Endodermal cell (in vitro differentiated cells): ENCODE data around the gene AP2A1. TPM values are rescaled to one million over a fixed set of nuclear protein-coding genes. Genes with fewer than 3 reads are reported as not detected.

Experiments
- DNase-seq: peaks from one replicate; pipeline ENCODE4 v3.0.0-alpha.2; 2017
- H3K27ac ChIP-seq: 2 replicates; pipeline ENCODE4 v1.5.1; 2013; ENCODE audit warnings: mild to moderate bottlenecking, low read depth, low read length, moderate library complexity
- H3K27me3 ChIP-seq: 2 replicates; pipeline ENCODE4 v1.6.1; 2013; ENCODE audit warnings: mild to moderate bottlenecking, low read length, moderate library complexity; ENCODE audit not compliant: insufficient read depth, control insufficient read depth, poor library complexity, severe bottlenecking
- H3K36me3 ChIP-seq: 2 replicates; pipeline ENCODE4 v1.7.0; 2013; ENCODE audit warnings: mild to moderate bottlenecking, low read length, moderate library complexity; ENCODE audit not compliant: control insufficient read depth, insufficient read depth
- H3K4me1 ChIP-seq: one replicate; pipeline ENCODE4 v1.7.0; 2013; ENCODE audit warnings: low read length; ENCODE audit not compliant: control insufficient read depth, insufficient read depth
- H3K4me3 ChIP-seq: 2 replicates; pipeline ENCODE4 v1.5.1; 2013; ENCODE audit warnings: mild to moderate bottlenecking, low read length, moderate library complexity
- H3K9ac ChIP-seq: 2 replicates; pipeline ENCODE4 v1.6.1; 2013; ENCODE audit warnings: mild to moderate bottlenecking, low read length, moderate library complexity; ENCODE audit not compliant: poor library complexity, severe bottlenecking; ENCODE audit errors: extremely low read depth
- H3K9me3 ChIP-seq: 2 replicates; pipeline ENCODE4 v1.6.1; 2013; ENCODE audit warnings: mild to moderate bottlenecking, low read length, moderate library complexity; ENCODE audit not compliant: control insufficient read depth
- H3K27ac Mint-ChIP-seq: 2 replicates; pipeline ENCODE4 v1.8.0; 2020; ENCODE audit warnings: mixed read lengths
- H3K27me3 Mint-ChIP-seq: 2 replicates; pipeline ENCODE4 v1.8.0; 2021; ENCODE audit warnings: mild to moderate bottlenecking, mixed read lengths; ENCODE audit not compliant: insufficient read depth
- H3K36me3 Mint-ChIP-seq: 2 replicates; pipeline ENCODE4 v1.8.0; 2020; ENCODE audit warnings: low read depth, mixed read lengths
- H3K4me1 Mint-ChIP-seq: 2 replicates; pipeline ENCODE4 v1.8.0; 2020; ENCODE audit warnings: mixed read lengths
- H3K4me3 Mint-ChIP-seq: 2 replicates; pipeline ENCODE4 v1.8.0; 2020; ENCODE audit warnings: mild to moderate bottlenecking, moderate library complexity, mixed read lengths
- H3K9me3 Mint-ChIP-seq: 2 replicates; pipeline ENCODE4 v1.8.0; 2020; ENCODE audit warnings: mild to moderate bottlenecking, mixed read lengths
- WGBS, 2 experiments: methylation state at CpG; one replicate each; pipeline versions ENCODE4 v1.1.5 to v1.1.7; 2013; ENCODE audit warnings: missing lambda C conversion rate in 2 of 2, mixed read lengths in 1 of 2; ENCODE audit not compliant: insufficient coverage in 1 of 2, insufficient read length in 1 of 2; 5-methylcytosine and 5-hydroxymethylcytosine counted together
- total RNA-seq, 2 donors: library from RNA; stranded (reverse); fragmentation: NEBNext Ultra II Directional in 1 of 2; extraction: Animal tissue kit (Norgen Biotek cat#: 25700) in 1 of 2; gene quantifications; 2 replicates in 1 of 2; 3 replicates in 1 of 2; pipeline ENCODE4 v1.2.1, GENCODE V29; 2021
- TF ChIP-seq, protein P1 (sequence below): fragments of 200-600 bp; sonication (generic); conservative IDR thresholded peaks from 2 replicates; pipeline ENCODE4 v1.5.0; 2021; ENCODE audit warnings: antibody characterized with exemption, mild to moderate bottlenecking

The AP2A1 gene
- total RNA-seq, 2 donors from 2014 or later, result 100 to 110 TPM

DNA sequence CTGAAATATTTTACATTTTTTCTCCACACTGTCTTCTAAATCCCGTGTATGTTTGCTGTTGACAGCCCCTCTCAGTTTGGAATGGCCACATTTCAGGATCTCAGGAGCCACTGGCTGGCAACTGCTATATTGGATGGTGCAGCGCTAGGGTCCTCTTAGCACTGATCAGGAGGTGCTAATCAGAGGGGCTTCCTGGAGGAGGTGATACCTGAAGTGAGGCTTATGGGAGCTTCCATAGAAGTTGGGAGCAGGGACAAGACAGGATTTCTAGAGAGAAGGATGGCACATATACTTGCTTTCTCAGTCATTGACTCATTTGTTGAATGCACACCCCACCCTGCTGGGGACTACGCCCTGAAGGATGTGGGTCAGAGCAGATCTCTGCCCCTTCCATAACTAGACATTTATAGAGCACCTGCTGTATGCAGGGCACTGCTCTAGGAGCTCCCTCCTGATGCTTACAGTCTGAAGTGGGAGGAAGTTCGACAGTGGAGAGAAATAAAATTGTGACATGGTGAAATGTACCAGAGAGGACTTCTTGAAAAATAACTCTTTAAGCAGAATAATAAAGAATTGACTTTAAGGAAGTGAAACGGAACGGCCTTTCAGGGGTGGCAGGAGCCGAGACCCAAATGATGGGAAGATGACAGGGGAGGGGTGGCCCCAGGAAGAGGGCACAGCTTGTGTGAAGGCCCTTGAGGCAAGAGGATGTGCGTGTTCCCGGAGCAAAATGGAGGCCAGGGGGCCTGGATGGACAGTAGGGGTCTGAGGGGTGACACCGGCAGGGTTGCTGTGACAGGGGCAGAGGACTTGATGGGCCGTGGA, 13.1 kb downstream of the AP2A1 start:
- Mint-ChIP-seq H3K36me3 (peaks cover 27% of the 10 kb centered on the region), H3K4me1 (no peaks in the 10 kb centered on the region), H3K27ac (no peak overlapping the region), H3K9me3 (no peaks in the 10 kb centered on the region), H3K27me3 (no peaks in the 10 kb centered on the region), H3K4me3 (no peak overlapping the region)
- H3K4me3 ChIP-seq, result no peak overlapping the region
- no peaks in the 10 kb centered on the region for H3K4me1 ChIP-seq
- H3K27me3 ChIP-seq, result no peaks in the 10 kb centered on the region
- WGBS, 2 experiments, result 94 to 96% methylated on average over 5 to 11 of the region's 11 CpGs
- no peak for DNase-seq
- peaks cover 32% of the 10 kb centered on the region for H3K36me3 ChIP-seq
- no peaks in the 10 kb centered on the region for H3K9me3 ChIP-seq
- TF ChIP-seq, protein P1, sequence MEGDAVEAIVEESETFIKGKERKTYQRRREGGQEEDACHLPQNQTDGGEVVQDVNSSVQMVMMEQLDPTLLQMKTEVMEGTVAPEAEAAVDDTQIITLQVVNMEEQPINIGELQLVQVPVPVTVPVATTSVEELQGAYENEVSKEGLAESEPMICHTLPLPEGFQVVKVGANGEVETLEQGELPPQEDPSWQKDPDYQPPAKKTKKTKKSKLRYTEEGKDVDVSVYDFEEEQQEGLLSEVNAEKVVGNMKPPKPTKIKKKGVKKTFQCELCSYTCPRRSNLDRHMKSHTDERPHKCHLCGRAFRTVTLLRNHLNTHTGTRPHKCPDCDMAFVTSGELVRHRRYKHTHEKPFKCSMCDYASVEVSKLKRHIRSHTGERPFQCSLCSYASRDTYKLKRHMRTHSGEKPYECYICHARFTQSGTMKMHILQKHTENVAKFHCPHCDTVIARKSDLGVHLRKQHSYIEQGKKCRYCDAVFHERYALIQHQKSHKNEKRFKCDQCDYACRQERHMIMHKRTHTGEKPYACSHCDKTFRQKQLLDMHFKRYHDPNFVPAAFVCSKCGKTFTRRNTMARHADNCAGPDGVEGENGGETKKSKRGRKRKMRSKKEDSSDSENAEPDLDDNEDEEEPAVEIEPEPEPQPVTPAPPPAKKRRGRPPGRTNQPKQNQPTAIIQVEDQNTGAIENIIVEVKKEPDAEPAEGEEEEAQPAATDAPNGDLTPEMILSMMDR, result no peak
- no peak overlapping the region for H3K27ac ChIP-seq
- no peak overlapping the region for H3K9ac ChIP-seq

DNA sequence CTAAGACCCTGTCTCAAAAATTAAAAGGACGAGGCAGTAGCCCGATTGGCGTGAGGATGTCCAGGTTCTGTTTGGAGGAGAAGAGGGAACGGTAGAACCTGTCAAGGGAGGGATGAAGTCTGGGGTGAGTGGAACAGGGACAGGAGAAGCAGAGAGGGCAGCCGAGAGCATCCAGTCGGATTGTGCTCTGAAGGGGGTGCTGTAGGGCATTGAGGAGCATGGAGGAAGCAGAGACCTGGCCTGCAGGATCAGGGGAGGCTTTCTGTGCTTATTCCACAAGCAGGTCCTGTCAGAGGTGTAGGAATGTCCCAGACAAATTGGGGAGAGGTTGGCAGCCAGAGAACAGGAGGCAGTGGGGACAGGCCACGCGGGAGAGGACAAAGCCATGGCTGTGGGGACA, 14.1 kb downstream of the AP2A1 start:
- H3K4me3 Mint-ChIP-seq, result no peak overlapping the region
- Histone ChIP-seq H3K9ac (no peak overlapping the region), H3K4me1 (no peaks in the 10 kb centered on the region), H3K27me3 (no peaks in the 10 kb centered on the region), H3K36me3 (peaks cover 36% of the 10 kb centered on the region), H3K9me3 (no peaks in the 10 kb centered on the region), H3K27ac (peak overlapping the region; percentile 17), H3K4me3 (no peak overlapping the region)
- no peaks in the 10 kb centered on the region for H3K9me3 Mint-ChIP-seq
- peak overlapping the region; percentile 27 for H3K27ac Mint-ChIP-seq
- peaks cover 34% of the 10 kb centered on the region for H3K36me3 Mint-ChIP-seq
- TF ChIP-seq, protein P1, result no peak
- H3K27me3 Mint-ChIP-seq, result no peaks in the 10 kb centered on the region
- no peaks in the 10 kb centered on the region for H3K4me1 Mint-ChIP-seq
- 77 to 87% methylated on average over 8 of the region's 8 CpGs for WGBS, 2 experiments
- no peak for DNase-seq

DNA sequence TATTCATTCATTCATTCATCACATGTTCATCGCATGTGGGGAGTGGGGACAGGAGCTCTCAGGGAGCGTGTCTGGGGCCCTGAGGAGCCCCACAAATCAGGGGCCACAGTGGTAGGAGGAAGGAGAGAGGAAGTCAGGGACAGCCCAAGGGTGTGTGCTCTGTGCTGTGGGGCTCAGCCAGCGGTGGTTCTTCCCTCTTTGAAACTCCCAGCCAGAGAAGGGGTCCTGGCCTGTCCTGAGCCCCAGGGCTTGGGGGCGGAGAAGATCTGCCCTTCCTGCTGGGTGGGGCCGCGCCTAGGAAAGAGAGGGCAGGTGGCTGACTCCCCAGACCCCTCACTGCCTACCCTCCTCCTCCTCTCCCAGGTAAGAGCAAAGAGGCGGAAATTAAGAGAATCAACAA, 14.6 kb downstream of the AP2A1 start:
- TF ChIP-seq, protein P1, result no peak
- no peak overlapping the region for H3K27ac ChIP-seq
- H3K4me3 Mint-ChIP-seq, result no peak overlapping the region
- H3K9me3 ChIP-seq, result no peaks in the 10 kb centered on the region
- H3K36me3 Mint-ChIP-seq, result peaks cover 36% of the 10 kb centered on the region
- H3K4me1 Mint-ChIP-seq, result peaks cover 2% of the 10 kb centered on the region
- H3K36me3 ChIP-seq, result peaks cover 36% of the 10 kb centered on the region
- H3K4me1 ChIP-seq, result no peaks in the 10 kb centered on the region
- no peak for DNase-seq
- H3K9ac ChIP-seq, result no peak overlapping the region
- H3K9me3 Mint-ChIP-seq, result no peaks in the 10 kb centered on the region
- no peaks in the 10 kb centered on the region for H3K27me3 ChIP-seq
- H3K4me3 ChIP-seq, result no peak overlapping the region
- WGBS, 2 experiments, result 94 to 100% methylated on average over 1 to 7 of the region's 7 CpGs
- H3K27me3 Mint-ChIP-seq, result no peaks in the 10 kb centered on the region
- H3K27ac Mint-ChIP-seq, result peak overlapping the region; percentile 27
